ENCODE data around the gene MLYCD. TPM values are rescaled to one million over a fixed set of nuclear protein-coding genes. Genes with fewer than 3 reads are reported as not detected.

The MLYCD gene
- total RNA-seq, 6 donors from 2014 or later, result 7.5 to 30.4 (median 11.3) TPM

DNA sequence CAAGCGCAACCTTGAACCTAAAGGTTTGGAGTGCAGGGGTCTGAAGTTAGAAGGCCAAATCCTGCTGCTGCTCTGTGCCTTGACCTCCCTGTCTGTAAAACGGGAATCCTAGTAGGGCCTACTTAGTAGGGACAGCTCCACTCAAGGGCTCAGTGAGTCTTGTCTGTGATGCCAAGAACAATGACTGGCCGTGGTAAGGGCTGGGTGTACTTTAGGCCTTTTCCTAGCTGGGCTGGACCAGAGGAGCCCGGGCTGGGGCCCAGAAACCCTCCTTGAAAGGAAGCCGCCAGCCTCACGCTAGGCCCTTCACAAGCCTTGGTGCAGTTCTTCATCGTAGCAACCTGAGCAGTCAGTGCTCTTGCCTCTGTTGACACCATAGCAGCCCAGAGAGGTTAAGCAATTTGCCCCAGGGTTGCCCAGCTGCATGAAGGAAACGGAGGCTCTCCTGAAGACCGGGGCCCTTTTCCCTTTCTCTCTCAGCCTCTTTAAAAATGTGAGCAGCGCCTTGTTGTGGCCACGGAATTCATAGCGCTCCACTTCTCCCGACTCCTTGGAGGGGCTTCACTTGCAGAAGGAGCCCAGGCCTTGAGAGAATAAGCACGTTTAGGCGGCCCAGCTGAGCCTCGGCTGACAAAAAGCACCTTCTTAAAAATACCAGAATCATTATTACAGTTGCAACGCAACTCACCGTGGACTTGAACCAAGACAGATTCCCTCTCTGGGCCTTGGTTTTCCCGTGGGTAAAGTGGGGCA, 73.5 kb downstream of the MLYCD start:
- Histone ChIP-seq H3K9me3 (no peaks in the 10 kb centered on the region), H3K27me3 (peaks cover 0 to 22% (median 14%) of the 10 kb centered on the region in 4 donors), H3K4me3 (no peak overlapping the region), H3K27ac (no peak overlapping the region), H3K36me3 (no peaks in the 10 kb centered on the region), H3K4me1 (peaks cover 0 to 12% (median 4%) of the 10 kb centered on the region in 4 donors)
- TF ChIP-seq POLR2AphosphoS5 (IDR thresholded peaks at IDR 0.05), result no peak
- TF ChIP-seq POLR2A (IDR thresholded peaks at IDR 0.05), result no peak
- 80 to 83% methylated on average over 15 to 19 of the region's 19 CpGs for WGBS, 2 donors
- DNase-seq (no peak), ATAC-seq (ENCODE audit: low FRiP score in 2 of 2) (no peak)

DNA sequence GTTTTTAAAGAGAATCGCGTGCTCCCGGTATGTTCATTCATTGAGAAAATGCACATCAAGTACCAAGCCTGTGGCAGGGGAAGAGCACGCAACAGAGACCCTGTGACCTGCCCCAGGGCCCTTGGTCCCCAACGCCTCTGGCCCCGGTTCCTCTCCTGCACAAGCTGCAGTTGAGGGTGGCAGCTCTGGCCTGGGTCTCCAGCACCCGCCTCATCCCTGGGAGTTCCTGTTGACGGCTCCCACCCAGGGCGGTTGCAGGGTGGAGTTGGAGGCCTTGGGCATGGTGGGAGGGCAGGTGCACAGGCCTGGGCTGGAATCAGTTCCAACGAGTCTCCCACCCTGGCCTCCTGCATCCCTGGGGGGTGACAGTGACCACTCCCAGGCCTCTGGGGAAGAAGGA, 74.2 kb downstream of the MLYCD start:
- ATAC-seq (ENCODE audit: low FRiP score in 2 of 2), result no peak
- no peak for DNase-seq

DNA sequence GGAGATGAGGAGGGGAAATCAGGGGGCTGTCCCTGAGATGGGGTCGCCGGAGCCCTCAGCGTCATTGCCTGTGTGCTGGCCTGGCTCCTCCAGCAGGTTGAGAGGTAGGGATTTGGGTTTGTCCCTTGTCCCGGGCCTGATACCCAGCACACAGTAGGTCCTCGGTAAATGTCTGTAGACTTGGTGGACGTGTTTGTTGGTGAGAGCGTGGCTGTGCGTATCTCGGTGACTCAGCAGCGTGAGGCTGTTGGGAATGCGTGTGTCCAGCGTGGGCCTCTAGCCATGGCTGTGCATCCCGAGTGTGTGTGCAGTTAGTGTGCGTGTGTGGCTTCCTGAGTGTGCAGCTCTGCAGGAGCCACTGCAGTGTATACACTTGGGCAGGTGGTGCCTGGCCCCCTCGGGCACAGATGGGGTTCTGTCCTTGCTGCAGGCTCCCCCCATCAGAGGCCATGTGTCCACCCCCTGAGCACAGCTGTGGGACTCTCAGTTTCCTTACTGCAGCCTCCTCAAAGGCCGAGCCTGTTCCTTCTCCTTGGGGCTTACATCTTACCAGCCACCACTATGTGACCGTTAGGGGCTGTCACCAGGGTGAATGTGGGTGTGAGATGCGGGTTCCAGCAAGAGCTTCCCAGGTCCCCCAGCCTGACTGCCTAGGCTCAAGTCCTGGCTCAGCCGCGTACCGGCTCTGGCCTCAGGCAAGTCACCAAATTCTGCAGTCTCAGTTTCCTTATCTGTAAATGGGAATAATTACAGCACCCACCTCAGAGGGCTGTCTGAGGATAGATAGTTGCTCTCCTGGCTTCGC, 74.9 kb downstream of the MLYCD start:
- H3K9me3 ChIP-seq, result peaks cover 0 to 9% (median 0%) of the 10 kb centered on the region in 4 donors
- no peak for DNase-seq
- H3K27me3 ChIP-seq, result peaks cover 0 to 16% (median 10%) of the 10 kb centered on the region in 4 donors
- WGBS, 2 donors, result 82 to 83% methylated on average over 10 to 22 of the region's 22 CpGs
- no peak overlapping the region for H3K4me3 ChIP-seq
- no peaks in the 10 kb centered on the region for H3K36me3 ChIP-seq
- TF ChIP-seq POLR2A (IDR thresholded peaks at IDR 0.05) (no peak), POLR2AphosphoS5 (IDR thresholded peaks at IDR 0.05) (no peak), EP300 (IDR thresholded peaks at IDR 0.05) (no peak)
- TF ChIP-seq, protein P1, sequence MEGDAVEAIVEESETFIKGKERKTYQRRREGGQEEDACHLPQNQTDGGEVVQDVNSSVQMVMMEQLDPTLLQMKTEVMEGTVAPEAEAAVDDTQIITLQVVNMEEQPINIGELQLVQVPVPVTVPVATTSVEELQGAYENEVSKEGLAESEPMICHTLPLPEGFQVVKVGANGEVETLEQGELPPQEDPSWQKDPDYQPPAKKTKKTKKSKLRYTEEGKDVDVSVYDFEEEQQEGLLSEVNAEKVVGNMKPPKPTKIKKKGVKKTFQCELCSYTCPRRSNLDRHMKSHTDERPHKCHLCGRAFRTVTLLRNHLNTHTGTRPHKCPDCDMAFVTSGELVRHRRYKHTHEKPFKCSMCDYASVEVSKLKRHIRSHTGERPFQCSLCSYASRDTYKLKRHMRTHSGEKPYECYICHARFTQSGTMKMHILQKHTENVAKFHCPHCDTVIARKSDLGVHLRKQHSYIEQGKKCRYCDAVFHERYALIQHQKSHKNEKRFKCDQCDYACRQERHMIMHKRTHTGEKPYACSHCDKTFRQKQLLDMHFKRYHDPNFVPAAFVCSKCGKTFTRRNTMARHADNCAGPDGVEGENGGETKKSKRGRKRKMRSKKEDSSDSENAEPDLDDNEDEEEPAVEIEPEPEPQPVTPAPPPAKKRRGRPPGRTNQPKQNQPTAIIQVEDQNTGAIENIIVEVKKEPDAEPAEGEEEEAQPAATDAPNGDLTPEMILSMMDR (IDR thresholded peaks at IDR 0.05), result no peak
- H3K4me1 ChIP-seq, result peaks cover 0 to 3% (median under 1%) of the 10 kb centered on the region in 4 donors
- ATAC-seq (ENCODE audit: low FRiP score in 2 of 2), result no peak
- no peak overlapping the region for H3K27ac ChIP-seq

More for the DNA sequence above, 74.2 kb downstream of the MLYCD start:
- Histone ChIP-seq H3K4me1 (peaks cover 0 to 8% (median 2%) of the 10 kb centered on the region in 4 donors), H3K4me3 (no peak overlapping the region), H3K27me3 (peaks cover 0 to 20% (median 12%) of the 10 kb centered on the region in 4 donors), H3K27ac (no peak overlapping the region), H3K36me3 (no peaks in the 10 kb centered on the region), H3K9me3 (peaks cover 0 to 2% (median 0%) of the 10 kb centered on the region in 4 donors)
- WGBS, 2 donors, result 83 to 84% methylated on average over 9 to 10 of the region's 10 CpGs
- TF ChIP-seq, protein P1 (IDR thresholded peaks at IDR 0.05), result no peak
- TF ChIP-seq POLR2AphosphoS5 (IDR thresholded peaks at IDR 0.05) (no peak), EP300 (IDR thresholded peaks at IDR 0.05) (no peak), POLR2A (IDR thresholded peaks at IDR 0.05) (no peak)

DNA sequence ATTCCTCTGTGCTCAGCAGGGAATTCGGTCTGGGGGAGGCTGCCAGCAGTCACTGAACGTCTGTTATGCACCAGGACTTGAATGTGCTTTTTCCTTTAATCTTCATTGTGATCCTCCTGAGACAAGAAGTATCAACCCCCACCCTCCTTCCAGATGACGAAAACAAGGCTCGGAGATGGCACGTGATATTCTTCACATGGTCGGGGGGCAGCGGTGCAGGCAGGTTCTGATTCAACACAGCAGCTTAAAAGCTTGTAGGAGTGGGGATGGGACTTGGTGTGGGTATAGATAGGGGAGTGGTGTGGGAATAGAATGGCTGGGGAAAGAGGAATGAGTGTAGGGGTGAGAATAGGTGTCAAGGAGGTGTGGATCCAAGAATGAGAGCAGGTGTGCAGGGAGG, 75.6 kb downstream of the MLYCD start:
- peaks cover 0 to 14% (median 0%) of the 10 kb centered on the region in 4 donors for H3K9me3 ChIP-seq
- no peak for DNase-seq

More for the DNA sequence above, 75.6 kb downstream of the MLYCD start:
- TF ChIP-seq POLR2AphosphoS5 (IDR thresholded peaks at IDR 0.05), result no peak
- no peak for TF ChIP-seq POLR2A (IDR thresholded peaks at IDR 0.05)
- TF ChIP-seq EP300 (IDR thresholded peaks at IDR 0.05), result no peak
- TF ChIP-seq, protein P1 (IDR thresholded peaks at IDR 0.05), result no peak
- Histone ChIP-seq H3K36me3 (no peaks in the 10 kb centered on the region), H3K4me3 (no peak overlapping the region), H3K27ac (no peak overlapping the region), H3K27me3 (peaks cover 0 to 9% (median 3%) of the 10 kb centered on the region in 4 donors), H3K4me1 (no peaks in the 10 kb centered on the region)
- WGBS, 2 donors, result 47 to 66% methylated on average over 7 of the region's 7 CpGs
- ATAC-seq (ENCODE audit: low FRiP score in 2 of 2), result no peak

Data from upper lobe of left lung (tissue), 6 donors.